H1 (cell line): ENCODE measurements around the gene DYSF. TPM values are rescaled to one million over a fixed set of nuclear protein-coding genes. Genes with fewer than 3 reads are reported as not detected.

ENCODE experiments used
- CTCF ChIA-PET: fragments of 300-600 bp; sonication (Branson Sonifier 250); formaldehyde crosslinking; loops from one replicate; lab custom pipeline; 2021; ENCODE audit not compliant: partially characterized antibody; lab: Charles Lee
- POLR2A ChIA-PET: fragments of 300-600 bp; sonication (Branson Sonifier 250); formaldehyde crosslinking; loops from one replicate; lab custom pipeline; 2021; ENCODE audit warnings: inconsistent platforms; ENCODE audit not compliant: partially characterized antibody; lab: Charles Lee
- DNase-seq, 2 experiments: peaks; one replicate each; pipeline versions ENCODE4 v3.0.0 to v3.0.0-alpha.2; 2010 to 2022; ENCODE audit warnings: low spot score in 2 of 2, low read depth in 1 of 2, mixed read lengths in 1 of 2
- FAIRE-seq: peaks from 2 replicates; lab custom pipeline; 2011; peaks lifted over from hg19 to GRCh38; lab: Jason Lieb, UNC
- H2AFZ ChIP-seq: 2 replicates; pipeline ENCODE4 v1.8.1; 2012; ENCODE audit warnings: low read length, inconsistent platforms
- H2AK5ac ChIP-seq: 2 replicates; pipeline ENCODE4 v1.6.1; 2013; ENCODE audit warnings: low read depth, low read length
- H2BK120ac ChIP-seq: replicated peaks from 2 replicates; pipeline ENCODE3; 2013; ENCODE audit warnings: low read depth, low read length, inconsistent platforms
- H2BK12ac ChIP-seq: 2 replicates; pipeline ENCODE4 v1.6.1; 2013; ENCODE audit warnings: low read depth, low read length
- H2BK15ac ChIP-seq: 2 replicates; pipeline ENCODE4 v1.6.1; 2013; ENCODE audit warnings: low read length
- H2BK20ac ChIP-seq: 2 replicates; pipeline ENCODE4 v1.6.1; 2013; ENCODE audit warnings: low read length
- H2BK5ac ChIP-seq: 2 replicates; pipeline ENCODE4 v1.6.1; 2013; ENCODE audit warnings: low read depth, low read length
- H3K14ac ChIP-seq: 2 replicates; pipeline ENCODE4 v1.6.1; 2013; ENCODE audit warnings: inconsistent platforms; ENCODE audit not compliant: insufficient read length
- H3K18ac ChIP-seq: 2 replicates; pipeline ENCODE4 v1.6.1; 2013; ENCODE audit warnings: low read length; ENCODE audit errors: extremely low read depth
- H3K23ac ChIP-seq: 2 replicates; pipeline ENCODE4 v1.6.1; 2013; ENCODE audit warnings: inconsistent platforms; ENCODE audit not compliant: insufficient read length
- H3K23me2 ChIP-seq: 2 replicates; pipeline ENCODE4 v1.6.1; 2013; ENCODE audit warnings: low read depth, low read length
- H3K27ac ChIP-seq: 2 replicates; pipeline ENCODE4 v1.6.1; 2011; ENCODE audit warnings: low read depth, low read length, inconsistent platforms
- H3K27me3 ChIP-seq, 4 experiments: replicated peaks in 1 of 4; 1 replicate in 1 of 4; 2 replicates in 3 of 4; pipeline versions ENCODE4 v1.6.1 to v1.8.1; 2011 to 2013; ENCODE audit warnings: low read length in 3 of 4, mild to moderate bottlenecking in 3 of 4, inconsistent platforms in 2 of 4, mixed read lengths in 2 of 4, moderate library complexity in 1 of 4; ENCODE audit not compliant: control insufficient read depth in 3 of 4, insufficient read depth in 3 of 4; ENCODE audit errors: extremely low read depth in 1 of 4
- H3K36me3 ChIP-seq, 4 experiments: 2 replicates each; pipeline versions ENCODE4 v1.6.1 to v1.8.1; 2011 to 2013; ENCODE audit warnings: mild to moderate bottlenecking in 4 of 4, low read length in 3 of 4, moderate library complexity in 2 of 4, control low read depth in 1 of 4, inconsistent platforms in 1 of 4; ENCODE audit not compliant: insufficient read depth in 4 of 4, control insufficient read depth in 2 of 4
- H3K4ac ChIP-seq: replicated peaks from 2 replicates; pipeline ENCODE3; 2013; ENCODE audit warnings: low read length, low read depth, mixed read lengths, inconsistent platforms; ENCODE audit not compliant: insufficient read length
- H3K4me1 ChIP-seq, 4 experiments: replicated peaks in 1 of 4; 1 replicate in 1 of 4; 2 replicates in 3 of 4; pipeline versions ENCODE4 v1.6.1 to v1.8.1; 2011 to 2013; ENCODE audit warnings: low read length in 3 of 4, inconsistent platforms in 2 of 4, mixed read lengths in 1 of 4; ENCODE audit not compliant: insufficient read depth in 4 of 4, control insufficient read depth in 3 of 4
- H3K4me2 ChIP-seq, 2 experiments: 2 replicates each; pipeline versions ENCODE4 v1.6.1 to v1.8.1; 2011 to 2013; ENCODE audit warnings: low read depth in 2 of 2, low read length in 2 of 2, control low read depth in 1 of 2, inconsistent platforms in 1 of 2, mild to moderate bottlenecking in 1 of 2; ENCODE audit not compliant: insufficient read depth in 1 of 2
- H3K4me3 ChIP-seq, 4 experiments: fragments of 200-600, 300-600 bp in 1 of 4; sonication (generic), shearing (Covaris generic), sonication (Bioruptor Twin) in 1 of 4; 2 replicates each; pipeline versions ENCODE4 v1.5.1 to v1.8.1; 2011 to 2016; ENCODE audit warnings: low read length in 4 of 4, low read depth in 3 of 4, control low read depth in 2 of 4, inconsistent platforms in 2 of 4, mild to moderate bottlenecking in 2 of 4, mixed read lengths in 1 of 4, moderate library complexity in 1 of 4; ENCODE audit not compliant: insufficient read depth in 2 of 4; ENCODE audit errors: extremely low read depth in 1 of 4
- H3K56ac ChIP-seq: replicated peaks from 2 replicates; pipeline ENCODE3; 2013; ENCODE audit warnings: low read depth, mild to moderate bottlenecking, mixed read lengths, low read length, inconsistent platforms; ENCODE audit not compliant: insufficient read length
- H3K79me1 ChIP-seq: 2 replicates; pipeline ENCODE4 v1.6.1; 2013; ENCODE audit warnings: low read depth, low read length, control low read depth
- H3K79me2 ChIP-seq, 2 experiments: 2 replicates each; pipeline versions ENCODE4 v1.6.1 to v1.8.1; 2012 to 2013; ENCODE audit warnings: low read length in 2 of 2, mild to moderate bottlenecking in 2 of 2, inconsistent platforms in 1 of 2; ENCODE audit not compliant: insufficient read depth in 2 of 2, control insufficient read depth in 1 of 2
- H3K9ac ChIP-seq, 4 experiments: replicated peaks in 1 of 4; 1 replicate in 1 of 4; 2 replicates in 3 of 4; pipeline versions ENCODE4 v1.6.1 to v1.8.1; 2011 to 2013; ENCODE audit warnings: low read depth in 3 of 4, low read length in 3 of 4, control low read depth in 2 of 4, mild to moderate bottlenecking in 2 of 4, moderate library complexity in 2 of 4, inconsistent platforms in 1 of 4; ENCODE audit errors: extremely low read depth in 1 of 4
- H3K9me3 ChIP-seq, 2 experiments: 2 replicates each; pipeline versions ENCODE4 v1.6.1 to v1.8.1; 2012 to 2013; ENCODE audit warnings: mild to moderate bottlenecking in 2 of 2, moderate library complexity in 2 of 2, control low read depth in 1 of 2, inconsistent platforms in 1 of 2, low read depth in 1 of 2, low read length in 1 of 2, mixed read lengths in 1 of 2; ENCODE audit not compliant: insufficient read depth in 2 of 2
- H4K20me1 ChIP-seq, 2 experiments: replicated peaks in 1 of 2; 2 replicates each; pipeline versions ENCODE3 to v1.8.1; 2011 to 2013; ENCODE audit warnings: inconsistent platforms in 2 of 2, low read length in 2 of 2, mild to moderate bottlenecking in 1 of 2; ENCODE audit not compliant: insufficient read depth in 2 of 2, control insufficient read depth in 1 of 2
- H4K5ac ChIP-seq: 2 replicates; pipeline ENCODE4 v1.6.1; 2013; ENCODE audit warnings: low read length, low read depth, mixed read lengths, inconsistent platforms; ENCODE audit not compliant: insufficient read length
- H4K8ac ChIP-seq: 2 replicates; pipeline ENCODE4 v1.8.0; 2013; ENCODE audit warnings: mild to moderate bottlenecking, moderate library complexity, low read length, inconsistent platforms; ENCODE audit not compliant: insufficient read depth; ENCODE audit errors: extremely low read depth
- H4K91ac ChIP-seq: replicated peaks from 2 replicates; pipeline ENCODE3; 2013; ENCODE audit warnings: low read length, mixed read lengths, inconsistent platforms; ENCODE audit not compliant: insufficient read length
- ASH2L ChIP-seq: fragments of 200-600, 300-600 bp; sonication (generic); IDR thresholded peaks from one replicate; pipeline ENCODE4 v1.7.1; 2017; ENCODE audit warnings: low read length
- ATF3 ChIP-seq: IDR thresholded peaks from 2 replicates; pipeline ENCODE4 v1.6.1; 2011; ENCODE audit warnings: low read depth, mild to moderate bottlenecking, low read length; ENCODE audit not compliant: insufficient read depth
- BACH1 ChIP-seq: IDR thresholded peaks from 2 replicates; pipeline ENCODE4 v1.6.1; 2012; ENCODE audit warnings: low read length, improper control_type of control experiment
- CHD2 ChIP-seq: IDR thresholded peaks from 2 replicates; pipeline ENCODE4 v1.6.1; 2012; ENCODE audit warnings: low read length, improper control_type of control experiment
- E2F6 ChIP-seq: IDR thresholded peaks from 2 replicates; pipeline ENCODE4 v1.6.1; 2012; ENCODE audit warnings: inconsistent platforms
- KDM1A ChIP-seq: fragments of 200-600, 300-600 bp; sonication (generic); IDR thresholded peaks from 2 replicates; pipeline ENCODE4 v1.7.1; 2016; ENCODE audit warnings: mild to moderate bottlenecking, low read length, borderline replicate concordance
- KDM5A ChIP-seq: fragments of 200-600 bp; IDR thresholded peaks from 2 replicates; pipeline ENCODE4 v1.7.1; 2012; ENCODE audit warnings: mild to moderate bottlenecking, low read length, inconsistent platforms, mixed read lengths
- MAFK ChIP-seq: IDR thresholded peaks from 2 replicates; pipeline ENCODE4 v1.6.1; 2012; ENCODE audit warnings: low read depth, mild to moderate bottlenecking, improper control_type of control experiment, low read length
- PHF8 ChIP-seq: fragments of 200-600 bp; sonication (generic); conservative IDR thresholded peaks from 2 replicates; pipeline ENCODE4 v1.7.1; 2012; ENCODE audit warnings: low read depth, mild to moderate bottlenecking, inconsistent platforms, low read length, moderate library complexity
- SIRT6 ChIP-seq: IDR thresholded peaks from one replicate; pipeline ENCODE4 v1.7.1; 2012; ENCODE audit warnings: low read length, inconsistent platforms
- WGBS, 2 experiments: shearing (Covaris generic) in 1 of 2; methylation state at CpG; one replicate each; pipeline versions ENCODE4 v1.1.6 to v1.1.7; 2013 to 2015; ENCODE audit warnings: low lambda C conversion rate in 2 of 2, mixed read lengths in 2 of 2, inconsistent platforms in 1 of 2, low coverage in 1 of 2, missing lambda C conversion rate in 1 of 2; ENCODE audit not compliant: insufficient replicate concordance in 2 of 2, insufficient coverage in 1 of 2, insufficient read length in 1 of 2; ENCODE audit errors: extremely low coverage in 1 of 2, missing lambda C conversion rate in 1 of 2; 5-methylcytosine and 5-hydroxymethylcytosine counted together
- polyA plus RNA-seq, 7 experiments: library from polyadenylated mRNA; depleted of rRNA in 3 of 7; stranded (reverse) in 5 of 7; unstranded in 2 of 7; fragments of >200 nt in 5 of 7; fragments of 200-250 nt in 2 of 7; gene quantifications; 1 replicate in 5 of 7; 2 replicates in 1 of 7; 4 replicates in 1 of 7; pipeline versions ENCODE4 v1.2.1 to v1.2.3, GENCODE V29; 2011 to 2013; ENCODE audit warnings: missing spikeins in 2 of 7, mixed read lengths in 2 of 7
- total RNA-seq: library from RNA; stranded (reverse); fragmentation: NEBNext Ultra II Directional; extraction: Animal tissue kit (Norgen Biotek cat#: 25700); gene quantifications from 2 replicates; pipeline ENCODE4 v1.2.1, GENCODE V29; 2021

DYSF gene
- total and polyA plus RNA-seq, 2 of the 8 experiments (the other 6 are each of a cell fraction or from before 2014, with no cell fraction given), result 5.8 to 7.1 TPM

GRCh38 chr2:71631411-71631931, 178.1 kb downstream of the DYSF start:
- no peak overlapping the region for H3K9ac ChIP-seq
- TF ChIP-seq SIRT6 (no peak), BACH1 (no peak), MAFK (no peak), KDM1A (no peak), PHF8 (no peak), ASH2L (no peak), ATF3 (no peak), KDM5A (no peak), E2F6 (no peak), CHD2 (no peak)

More at GRCh38 chr2:71631411-71631931, 178.1 kb downstream of the DYSF start:
- H2BK120ac ChIP-seq, result no peak overlapping the region
- no peak overlapping the region for H3K14ac ChIP-seq
- no peak overlapping the region; a peak in 1 of 4 replicates for H3K4me2 ChIP-seq
- H3K9me3 ChIP-seq, result no peaks in the 10 kb centered on the region
- no peak overlapping the region for H4K5ac ChIP-seq
- H3K18ac ChIP-seq, result peak overlapping the region; percentile 20; the same call in 1 of the 2 replicates
- H2BK15ac ChIP-seq, result no peak overlapping the region
- ChIA-PET POLR2A (no interaction called here), CTCF (no interaction called here)
- no peaks in the 10 kb centered on the region for H4K20me1 ChIP-seq
- no peak overlapping the region for H4K91ac ChIP-seq
- H2BK5ac ChIP-seq, result no peak overlapping the region
- DNase-seq (no peak), FAIRE-seq (no peak)
- no peak overlapping the region for H4K8ac ChIP-seq
- H2AK5ac ChIP-seq, result no peak overlapping the region
- 79% methylated on average over 14 of the region's 14 CpGs; no CpG with 5 or more reads in 1 of the 2 experiments for WGBS, 2 experiments
- H3K27me3 ChIP-seq, result no peaks in the 10 kb centered on the region
- no peaks in the 10 kb centered on the region for H3K36me3 ChIP-seq
- no peak overlapping the region for H3K23ac ChIP-seq
- H3K79me1 ChIP-seq, result no peaks in the 10 kb centered on the region
- no peaks in the 10 kb centered on the region for H3K79me2 ChIP-seq
- no peak overlapping the region for H2BK20ac ChIP-seq
- no peak overlapping the region for H3K4ac ChIP-seq
- 0 out of 2 replicates have a peak overlapping the region, but pooled peaks have one; percentile 1 for H2AFZ ChIP-seq
- no peak overlapping the region for H3K56ac ChIP-seq
- H3K23me2 ChIP-seq, result no peaks in the 10 kb centered on the region
- no peak overlapping the region for H3K4me3 ChIP-seq
- H2BK12ac ChIP-seq, result no peak overlapping the region
- no peak overlapping the region for H3K27ac ChIP-seq
- peaks cover 0 to 6% (median 2%) of the 10 kb centered on the region in 4 experiments; a peak in 1 of 7 replicates for H3K4me1 ChIP-seq
